HCT116 (cell line): ENCODE measurements around the gene LIMK2. TPM values are rescaled to one million over a fixed set of nuclear protein-coding genes. Genes with fewer than 3 reads are reported as not detected.

Experiments used
- ATAC-seq: fragments of 200-7000 bp; cut with Tn5 transposase; 2 replicates; pipeline ENCODE4 v1.9.1; 2020; ENCODE audit warnings: mild to moderate bottlenecking, moderate library complexity
- BruUV-seq: library from RNA; stranded (reverse); fragments of 400-500 nt; replicated peaks from 2 replicates; lab custom pipeline; 2021; lab: Mats Ljungman, UMichigan
- CTCF ChIA-PET: fragments of 300-600 bp; sonication (Branson Sonifier 250); formaldehyde crosslinking; loops from one replicate; lab custom pipeline; 2021; ENCODE audit warnings: antibody characterized with exemption; lab: Charles Lee
- POLR2A ChIA-PET: fragments of 300-600, 350-600 bp; sonication (Branson Sonifier 250); formaldehyde crosslinking; loops from one replicate; lab custom pipeline; 2021; ENCODE audit warnings: antibody characterized with exemption; lab: Charles Lee
- RAD21 ChIA-PET, 2 experiments: fragments of 300-600 bp; sonication (Branson Sonifier 250); formaldehyde crosslinking; loops; one replicate each; lab custom pipeline; 2023; ENCODE audit warnings: low total read pairs in 2 of 2; ENCODE audit not compliant: uncharacterized antibody in 2 of 2, unreplicated experiment in 2 of 2, low non-redundant PET in 1 of 2; lab: Charles Lee
- DNase-seq: peaks from one replicate; pipeline ENCODE4 v3.0.0-alpha.2; 2010; ENCODE audit warnings: low read depth, low spot score
- H2AFZ ChIP-seq: fragments of 200-600 bp; shearing (Covaris generic), sonication (generic); 2 replicates; pipeline ENCODE4 v1.6.1; 2017; ENCODE audit warnings: low read depth, mixed run types, mixed read lengths, antibody characterized with exemption, low read length; ENCODE audit not compliant: poor library complexity, severe bottlenecking
- H3K27ac ChIP-seq: 2 replicates; pipeline ENCODE4 v1.5.1; 2012; ENCODE audit warnings: low read depth, low read length
- H3K27me3 ChIP-seq: fragments of 200-600 bp; sonication (generic); 2 replicates; pipeline ENCODE4 v1.6.1; 2016; ENCODE audit warnings: mixed run types, low read length, mixed read lengths; ENCODE audit not compliant: insufficient read depth
- H3K36me3 ChIP-seq, 2 experiments: fragments of 200-500 bp in 1 of 2; fragments of 200-600 bp in 1 of 2; sonication (Bioruptor generic) in 1 of 2; sonication (generic) in 1 of 2; 2 replicates each; pipeline versions ENCODE4 v1.5.1 to v1.6.1; 2014 to 2016; ENCODE audit warnings: low read length in 2 of 2, inconsistent platforms in 1 of 2, mixed read lengths in 1 of 2, mixed run types in 1 of 2; ENCODE audit not compliant: insufficient read depth in 2 of 2, control insufficient read depth in 1 of 2
- H3K4me1 ChIP-seq, 2 experiments: fragments of 200-600 bp in 1 of 2; sonication (generic) in 1 of 2; 2 replicates each; pipeline versions ENCODE4 v1.5.1 to v1.6.1; 2012 to 2017; ENCODE audit warnings: low read length in 2 of 2, inconsistent platforms in 1 of 2, mild to moderate bottlenecking in 1 of 2, mixed read lengths in 1 of 2, mixed run types in 1 of 2, moderate library complexity in 1 of 2; ENCODE audit not compliant: insufficient read depth in 2 of 2, control insufficient read depth in 1 of 2
- H3K4me2 ChIP-seq: fragments of 200-600 bp; sonication (generic); 2 replicates; pipeline ENCODE4 v1.6.1; 2017; ENCODE audit warnings: mixed run types, low read length, mixed read lengths
- H3K4me3 ChIP-seq, 2 experiments: fragments of 200-600 bp in 1 of 2; sonication (generic) in 1 of 2; replicated peaks in 1 of 2; 2 replicates each; pipeline ENCODE4 v1.5.1; 2011 to 2016; ENCODE audit warnings: low read length in 2 of 2, control low read depth in 1 of 2, low read depth in 1 of 2, mild to moderate bottlenecking in 1 of 2, mixed read lengths in 1 of 2, mixed run types in 1 of 2
- H3K79me2 ChIP-seq: fragments of 200-600 bp; sonication (generic); 2 replicates; pipeline ENCODE4 v1.6.1; 2017; ENCODE audit warnings: mild to moderate bottlenecking, mixed run types, low read length, moderate library complexity, mixed read lengths; ENCODE audit not compliant: insufficient read depth
- H3K9ac ChIP-seq: fragments of 200-600 bp; sonication (generic); 2 replicates; pipeline ENCODE4 v1.6.1; 2016; ENCODE audit warnings: low read length, mixed read lengths
- H3K9me2 ChIP-seq: fragments of 200-600 bp; sonication (generic), shearing (Covaris generic); 2 replicates; pipeline ENCODE4 v1.6.1; 2017; ENCODE audit warnings: mixed run types, mild to moderate bottlenecking, moderate library complexity; ENCODE audit not compliant: insufficient read depth
- H3K9me3 ChIP-seq, 2 experiments: fragments of 200-500 bp in 1 of 2; fragments of 200-600 bp in 1 of 2; sonication (Bioruptor generic) in 1 of 2; sonication (generic) in 1 of 2; 2 replicates each; pipeline ENCODE4 v1.6.1; 2014 to 2017; ENCODE audit warnings: low read length in 2 of 2, mixed read lengths in 2 of 2, inconsistent platforms in 1 of 2, low read depth in 1 of 2, mild to moderate bottlenecking in 1 of 2, mixed run types in 1 of 2, moderate library complexity in 1 of 2; ENCODE audit not compliant: control insufficient read depth in 1 of 2, insufficient read depth in 1 of 2
- H4K20me1 ChIP-seq: fragments of 200-600 bp; sonication (generic), shearing (Covaris generic); 2 replicates; pipeline ENCODE4 v1.6.1; 2017; ENCODE audit warnings: mixed run types, mild to moderate bottlenecking, moderate library complexity; ENCODE audit not compliant: insufficient read depth
- ATF3 ChIP-seq: IDR thresholded peaks from 2 replicates; pipeline ENCODE4 v1.6.1; 2012
- CBX3 ChIP-seq: IDR thresholded peaks from 2 replicates; pipeline ENCODE4 v1.6.1; 2012; ENCODE audit warnings: low read depth
- CEBPB ChIP-seq: IDR thresholded peaks from 2 replicates; pipeline ENCODE4 v1.6.1; 2012; ENCODE audit warnings: low read depth
- EZH2 ChIP-seq: fragments of 200-600 bp; sonication (generic); IDR thresholded peaks from 2 replicates; pipeline ENCODE4 v1.6.1; 2017; ENCODE audit warnings: antibody characterized with exemption, mixed run types
- MAX ChIP-seq: IDR thresholded peaks from 2 replicates; pipeline ENCODE4 v1.6.1; 2012
- REST ChIP-seq: IDR thresholded peaks from 2 replicates; pipeline ENCODE4 v1.6.1; 2012; ENCODE audit warnings: low read depth
- TCF7L2 ChIP-seq: IDR thresholded peaks from 2 replicates; pipeline ENCODE4 v1.7.0; 2011; ENCODE audit warnings: borderline replicate concordance, inconsistent platforms; ENCODE audit not compliant: insufficient read depth, insufficient read length; ENCODE audit errors: extremely low read depth
- intact Hi-C: fragments of 100-400 bp; cut with micrococcal nuclease; formaldehyde crosslinking; loops from 2 replicates; pipeline ENCODE4 v1.10.0; 2022
- total RNA-seq: library from RNA; stranded (reverse); gene quantifications from one replicate; pipeline ENCODE4 v1.2.1, GENCODE V29; 2021; ENCODE audit not compliant: unreplicated experiment

Gene LIMK2
- total RNA-seq, 1 experiment from 2014 or later = 21.9 TPM

GRCh38 chr22:31271485-31271884 is 59.4 kb downstream of the LIMK2 start:
- no TSS peak for BruUV-seq
- Histone ChIP-seq H3K9ac (no peak overlapping the region), H3K9me3 (no peaks in the 10 kb centered on the region), H3K4me3 (no peak overlapping the region), H2AFZ (no peak overlapping the region), H3K27me3 (no peaks in the 10 kb centered on the region), H3K4me2 (no peak overlapping the region)
- no peak for DNase-seq
- intact Hi-C loops = loop anchor here (5.0 kb wide), 1 partner anchor 59 kb away; the partner anchor contains the start of gene LIMK2
- RAD21 ChIA-PET = no interaction called here
- TF ChIP-seq MAX = no peak
- no peak for TF ChIP-seq EZH2
- TF ChIP-seq CBX3 = no peak
- no peak for TF ChIP-seq REST
- no peak for TF ChIP-seq TCF7L2
- no peak for TF ChIP-seq ATF3
- TF ChIP-seq CEBPB = no peak
- TF ChIP-seq, all 23 proteins: peak for 0
- ChIA-PET POLR2A (interaction anchor here (1.1 kb wide), 1 partner anchor 28 kb away, joined by 3 read pairs; no protein-coding TSS in a partner anchor), CTCF (interaction anchor here (0.9 to 4.0 kb wide), 3 partner anchors 60 to 699 kb away, joined by 3 to 32 read pairs (median 3); partner anchors contain the start of gene SELENOM)
- Histone ChIP-seq H3K36me3 (peaks cover 5 to 11% of the 10 kb centered on the region in 2 experiments; a peak in 3 of 4 replicates), H4K20me1 (no peaks in the 10 kb centered on the region), H3K27ac (no peak overlapping the region), H3K79me2 (no peaks in the 10 kb centered on the region), H3K4me1 (no peaks in the 10 kb centered on the region), H3K9me2 (no peaks in the 10 kb centered on the region)
- ATAC-seq = no peak
